Glutamatergic neuron (in vitro differentiated cells): ENCODE measurements around the gene TRIAP1. TPM values are rescaled to one million over a fixed set of nuclear protein-coding genes. Genes with fewer than 3 reads are reported as not detected.
A peak's percentile ranks its signal among the peaks of the same experiment; 100 is the strongest.

ENCODE experiments used
- DNase-seq: peaks from one replicate; pipeline ENCODE4 v3.0.0; 2022
- H3K27ac Mint-ChIP-seq: one replicate; pipeline ENCODE4 v1.8.0; 2020; ENCODE audit warnings: mild to moderate bottlenecking, mixed read lengths, inconsistent platforms; ENCODE audit not compliant: unreplicated experiment
- H3K27me3 Mint-ChIP-seq: one replicate; pipeline ENCODE4 v1.8.0; 2020; ENCODE audit warnings: mild to moderate bottlenecking, moderate library complexity, mixed read lengths, inconsistent platforms; ENCODE audit not compliant: unreplicated experiment
- H3K36me3 Mint-ChIP-seq: one replicate; pipeline ENCODE4 v1.8.0; 2020; ENCODE audit warnings: mild to moderate bottlenecking, mixed read lengths, inconsistent platforms; ENCODE audit not compliant: unreplicated experiment
- H3K4me1 Mint-ChIP-seq: one replicate; pipeline ENCODE4 v1.8.0; 2020; ENCODE audit warnings: mild to moderate bottlenecking, low read depth, mixed read lengths, inconsistent platforms; ENCODE audit not compliant: unreplicated experiment
- H3K4me3 Mint-ChIP-seq: one replicate; pipeline ENCODE4 v1.8.0; 2020; ENCODE audit warnings: mild to moderate bottlenecking, mixed read lengths, inconsistent platforms; ENCODE audit not compliant: unreplicated experiment
- H3K9me3 Mint-ChIP-seq: one replicate; pipeline ENCODE4 v1.8.0; 2020; ENCODE audit warnings: mild to moderate bottlenecking, moderate library complexity, mixed read lengths, inconsistent platforms; ENCODE audit not compliant: unreplicated experiment
- total RNA-seq: library from RNA; stranded (reverse); fragmentation: NEBNext Ultra II Directional; extraction: Animal tissue kit (Norgen Biotek cat#: 25700); gene quantifications from one replicate; pipeline ENCODE4 v1.2.1, GENCODE V29; 2021; ENCODE audit not compliant: unreplicated experiment
- TF ChIP-seq, protein P1 (sequence below): fragments of 200-600 bp; sonication (generic); IDR thresholded peaks from one replicate; pipeline ENCODE4 v1.5.0; 2021; ENCODE audit not compliant: partially characterized antibody, unreplicated experiment

TRIAP1 gene
- total RNA-seq, 1 donor from 2014 or later: 25.2 TPM

DNA sequence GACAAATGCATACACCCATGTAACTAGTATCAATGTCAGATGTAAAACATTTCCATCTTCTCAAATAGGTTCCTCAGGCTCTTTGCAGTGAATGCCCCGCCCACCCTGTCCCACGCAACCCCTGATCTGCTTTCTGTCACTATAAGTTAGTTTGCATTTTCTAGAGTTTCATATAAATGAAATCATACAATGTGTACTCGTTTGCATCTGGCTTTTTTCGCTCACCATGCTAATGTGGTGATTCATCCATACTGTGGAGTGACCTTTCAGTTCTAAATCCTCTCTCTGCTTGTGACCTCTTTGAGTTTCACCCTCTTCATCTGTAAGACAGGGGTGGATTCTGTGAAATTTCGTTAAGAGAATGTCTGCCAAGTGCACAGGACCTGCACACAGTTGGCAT, 46.7 kb downstream of the TRIAP1 start:
- Mint-ChIP-seq H3K9me3 (peaks cover 4% of the 10 kb centered on the region), H3K27ac (no peak overlapping the region), H3K27me3 (peaks cover 9% of the 10 kb centered on the region), H3K4me3 (no peak overlapping the region), H3K4me1 (peaks cover 14% of the 10 kb centered on the region), H3K36me3 (no peaks in the 10 kb centered on the region)
- TF ChIP-seq, protein P1, sequence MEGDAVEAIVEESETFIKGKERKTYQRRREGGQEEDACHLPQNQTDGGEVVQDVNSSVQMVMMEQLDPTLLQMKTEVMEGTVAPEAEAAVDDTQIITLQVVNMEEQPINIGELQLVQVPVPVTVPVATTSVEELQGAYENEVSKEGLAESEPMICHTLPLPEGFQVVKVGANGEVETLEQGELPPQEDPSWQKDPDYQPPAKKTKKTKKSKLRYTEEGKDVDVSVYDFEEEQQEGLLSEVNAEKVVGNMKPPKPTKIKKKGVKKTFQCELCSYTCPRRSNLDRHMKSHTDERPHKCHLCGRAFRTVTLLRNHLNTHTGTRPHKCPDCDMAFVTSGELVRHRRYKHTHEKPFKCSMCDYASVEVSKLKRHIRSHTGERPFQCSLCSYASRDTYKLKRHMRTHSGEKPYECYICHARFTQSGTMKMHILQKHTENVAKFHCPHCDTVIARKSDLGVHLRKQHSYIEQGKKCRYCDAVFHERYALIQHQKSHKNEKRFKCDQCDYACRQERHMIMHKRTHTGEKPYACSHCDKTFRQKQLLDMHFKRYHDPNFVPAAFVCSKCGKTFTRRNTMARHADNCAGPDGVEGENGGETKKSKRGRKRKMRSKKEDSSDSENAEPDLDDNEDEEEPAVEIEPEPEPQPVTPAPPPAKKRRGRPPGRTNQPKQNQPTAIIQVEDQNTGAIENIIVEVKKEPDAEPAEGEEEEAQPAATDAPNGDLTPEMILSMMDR: no peak
- DNase-seq: no peak

DNA sequence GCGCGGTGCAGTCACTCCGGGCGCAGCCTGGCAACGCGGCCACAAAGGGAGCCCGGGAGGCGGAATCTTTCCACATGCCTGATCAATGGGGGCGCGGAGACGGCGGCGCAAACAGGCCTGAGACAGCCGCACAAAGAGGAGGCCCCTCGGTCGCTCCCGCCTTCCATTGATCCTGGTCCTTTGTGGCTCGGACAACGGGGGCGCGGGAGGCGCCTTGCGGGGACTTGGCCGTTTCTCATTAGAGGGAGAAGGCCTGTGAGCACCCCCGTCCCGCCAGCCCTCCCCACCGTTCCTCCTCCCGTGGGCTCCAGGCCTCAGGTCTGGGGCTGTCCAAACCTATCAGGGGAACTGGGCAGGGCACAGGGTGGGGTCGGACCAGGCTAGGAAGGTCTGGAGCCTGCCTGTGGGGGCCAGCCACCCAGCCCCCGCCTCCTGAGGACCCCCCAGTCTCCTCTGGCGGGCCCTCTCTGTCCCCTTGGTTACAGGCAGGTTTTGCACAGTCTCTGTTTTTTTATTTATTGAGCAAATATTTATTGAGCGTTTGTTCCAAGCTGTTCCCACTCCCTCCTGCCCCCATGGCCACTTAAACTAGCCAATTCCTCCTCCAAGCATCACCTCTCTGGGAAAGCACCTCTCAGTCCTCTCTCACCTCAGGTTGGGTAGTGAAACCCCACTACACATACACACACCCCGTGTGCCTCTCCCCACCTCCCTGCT, 48.2 kb downstream of the TRIAP1 start:
- H3K9me3 Mint-ChIP-seq: peaks cover 2% of the 10 kb centered on the region
- H3K27me3 Mint-ChIP-seq: peaks cover 9% of the 10 kb centered on the region
- TF ChIP-seq, protein P1: no peak
- DNase-seq: no peak
- no peaks in the 10 kb centered on the region for H3K36me3 Mint-ChIP-seq
- H3K4me1 Mint-ChIP-seq: peaks cover 11% of the 10 kb centered on the region
- no peak overlapping the region for H3K4me3 Mint-ChIP-seq
- H3K27ac Mint-ChIP-seq: no peak overlapping the region

- no peaks in the 10 kb centered on the region for H3K4me1 Mint-ChIP-seq
- H3K9me3 Mint-ChIP-seq: no peaks in the 10 kb centered on the region
- peaks cover 3% of the 10 kb centered on the region for H3K27me3 Mint-ChIP-seq
- DNase-seq: peak; percentile 29
- no peak overlapping the region for H3K4me3 Mint-ChIP-seq
- H3K27ac Mint-ChIP-seq: no peak overlapping the region
- H3K36me3 Mint-ChIP-seq: no peaks in the 10 kb centered on the region
- TF ChIP-seq, protein P1: no peak
Observed at GRCh38 chr12:120394483-120395367, 51.5 kb downstream of the TRIAP1 start.

Other genes starting within 250 kb of the TRIAP1 start
- 1,238 TPM for gene RPLP0, start 245.3 kb downstream of the TRIAP1 start, total RNA-seq
- 39.5 TPM for gene PXN, start 180.7 kb downstream of the TRIAP1 start, total RNA-seq
- 8,083 TPM for gene RNU4-2, start 154.5 kb downstream of the TRIAP1 start, total RNA-seq
- gene RNU4-1, start 153.1 kb downstream of the TRIAP1 start, total RNA-seq: 5,722 TPM
- 3.8 TPM for gene SIRT4, start 144.1 kb downstream of the TRIAP1 start, total RNA-seq
- not detected for gene PLA2G1B, start 118.6 kb downstream of the TRIAP1 start, total RNA-seq
- 229 TPM for gene MSI1, start 77.2 kb downstream of the TRIAP1 start, total RNA-seq
- gene COX6A1, start 8.3 kb downstream of the TRIAP1 start, total RNA-seq: 405 TPM
- 16.8 TPM for gene GATC, start 60 bp upstream of the TRIAP1 start, total RNA-seq
- 210 TPM for gene SRSF9, start 23.4 kb upstream of the TRIAP1 start, total RNA-seq
- gene DYNLL1, start 49.7 kb upstream of the TRIAP1 start, total RNA-seq: 403 TPM
- gene COQ5, start 82.8 kb upstream of the TRIAP1 start, total RNA-seq: 32.0 TPM
- 188 TPM for gene RNF10, start 88.0 kb upstream of the TRIAP1 start, total RNA-seq
- gene POP5, start 135.0 kb upstream of the TRIAP1 start, total RNA-seq: 29.2 TPM
- gene CABP1, start 194.2 kb upstream of the TRIAP1 start, total RNA-seq: 0.83 TPM
- gene MLEC, start 240.8 kb upstream of the TRIAP1 start, total RNA-seq: 50.8 TPM